ENCODE results near the gene LAMB2. TPM values are rescaled to one million over a fixed set of nuclear protein-coding genes. Genes with fewer than 3 reads are reported as not detected.

LAMB2 gene
- total RNA-seq, 2 experiments from 2014 or later = not detected

DNA sequence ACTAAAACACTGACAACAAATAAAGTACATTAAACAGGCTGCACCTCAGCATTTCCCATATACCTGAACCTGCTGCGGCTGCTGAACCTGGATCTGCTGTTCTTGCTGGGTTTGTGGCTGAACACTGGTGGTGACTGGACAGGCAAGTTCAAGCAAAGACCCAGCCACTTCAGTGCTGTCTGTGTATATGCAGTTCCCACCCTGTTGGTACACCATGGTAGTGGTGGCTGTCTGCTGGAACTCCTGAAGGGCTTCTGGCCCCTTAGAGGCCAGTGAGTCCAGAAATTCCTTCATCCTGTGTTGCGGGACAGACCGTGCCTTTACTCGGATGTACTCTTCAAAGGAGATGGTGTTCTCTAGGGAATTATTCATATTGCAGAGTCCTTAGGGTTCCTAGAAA lies 56.2 kb downstream of the LAMB2 start:
- Mint-ChIP-seq H3K27ac (no peak overlapping the region), H3K36me3 (ENCODE audit: low read depth) (peaks cover 36% of the 10 kb centered on the region), H3K4me1 (peaks cover 2% of the 10 kb centered on the region), H3K27me3 (no peaks in the 10 kb centered on the region), H3K4me3 (no peak overlapping the region), H3K9me3 (no peaks in the 10 kb centered on the region)
- POLR2A ChIA-PET = no interaction called here
- no peak for DNase-seq
- CTCF ChIA-PET = no interaction called here

GRCh38 chr3:49076116-49076515 lies 56.7 kb downstream of the LAMB2 start:
- Mint-ChIP-seq H3K27me3 (no peaks in the 10 kb centered on the region), H3K4me1 (peaks cover 2% of the 10 kb centered on the region), H3K9me3 (no peaks in the 10 kb centered on the region), H3K4me3 (no peak overlapping the region), H3K27ac (no peak overlapping the region), H3K36me3 (ENCODE audit: low read depth) (peaks cover 40% of the 10 kb centered on the region)
- POLR2A ChIA-PET = no interaction called here
- CTCF ChIA-PET = no interaction called here
- no peak for DNase-seq

Small RNA genes lying within 50 kb of the gene (microRNA-seq; reads per million reads assigned to microRNA genes)
- not detected for gene MIR6890 (ENCODE audit: borderline microRNAs expressed, borderline replicate concordance)

Other genes with a start within 250 kb of the LAMB2 start
- 10 to 100 TPM; 35.2 to 40.6 TPM for gene SLC25A20, start 234.2 kb downstream of the LAMB2 start, total RNA-seq
- gene ARIH2, start 214.2 kb downstream of the LAMB2 start, total RNA-seq = 10 to 100 TPM; 91.0 to 95.0 TPM
- gene P4HTM, start 142.8 kb downstream of the LAMB2 start, total RNA-seq = 10 to 100 TPM; 45.3 to 47.6 TPM
- 100 to 1,000 TPM; 144 to 157 TPM for gene WDR6, start 125.7 kb downstream of the LAMB2 start, total RNA-seq
- 10 to 100 TPM; 20.7 to 22.0 TPM for gene DALRD3, start 114.5 kb downstream of the LAMB2 start, total RNA-seq
- 10 to 100 TPM; 84.5 to 93.2 TPM for gene NDUFAF3, start 110.9 kb downstream of the LAMB2 start, total RNA-seq
- gene IMPDH2, start 103.7 kb downstream of the LAMB2 start, total RNA-seq = 100 to 1,000 TPM; 152 to 159 TPM
- 100 to 1,000 TPM; 140 to 164 TPM for gene QRICH1, start 39.0 kb downstream of the LAMB2 start, total RNA-seq
- 100 to 1,000 TPM; 246 to 326 TPM for gene QARS1, start 28.3 kb downstream of the LAMB2 start, total RNA-seq
- 10 to 100 TPM; 63.5 to 72.6 TPM for gene USP19, start 12.2 kb downstream of the LAMB2 start, total RNA-seq
- 10 to 100 TPM; 21.7 to 22.2 TPM for gene CCDC71, start 33.3 kb upstream of the LAMB2 start, total RNA-seq
- gene KLHDC8B, start 38.5 kb upstream of the LAMB2 start, total RNA-seq = 1 to 10 TPM; 1.5 to 1.7 TPM
- gene C3orf62, start 144.2 kb upstream of the LAMB2 start, total RNA-seq = 10 to 100 TPM; 12.2 to 13.5 TPM
- 10 to 100 TPM; 87.1 to 88.4 TPM for gene USP4, start 207.0 kb upstream of the LAMB2 start, total RNA-seq
- 100 to 1,000 TPM in 1 of 2 experiments, 10 to 100 TPM in 1; 89.7 to 110 TPM for gene GPX1, start 225.3 kb upstream of the LAMB2 start, total RNA-seq

Data from activated CD4-positive, alpha-beta T cell treated with anti-CD3 and anti-CD28 coated beads, Interleukin-2, amount 10 ng/mL, durations not matched to agents 7 days and 5 days (primary cell).